ENCODE results near the gene NLRP6. TPM values are rescaled to one million over a fixed set of nuclear protein-coding genes. Genes with fewer than 3 reads are reported as not detected.
"Not testable (repeated sequence)": the region's sequence is repeated elsewhere in the genome, so short reads cannot be mapped to it uniquely, and the experiment has no call there.

NLRP6 gene
- total RNA-seq, 3 donors from 2014 or later (not counting 1 experiment from before 2014, with no cell fraction given) = 1.7 to 3.0 (median 2.3) TPM

- Histone ChIP-seq H3K4me1 (ENCODE audit: control insufficient read depth, insufficient read depth, low read length) (peaks cover 47% of the 10 kb centered on the region), H3K9me3 (ENCODE audit: control insufficient read depth, insufficient read depth, low read length) (no peaks in the 10 kb centered on the region), H3K4me3 (ENCODE audit: low read length) (peak overlapping the region; percentile 75), H3K27ac (ENCODE audit: low read length) (peak overlapping the region; percentile 72), H3K27me3 (ENCODE audit: control insufficient read depth, insufficient read depth, low read length) (no peaks in the 10 kb centered on the region), H3K36me3 (ENCODE audit: control insufficient read depth, insufficient read depth, low read length) (peaks cover 18% of the 10 kb centered on the region)
- no peaks in the 10 kb centered on the region for H3K9me3 Mint-ChIP-seq
- H3K27me3 Mint-ChIP-seq (ENCODE audit: low read depth in 2 of 2) = no peaks in the 10 kb centered on the region
- peaks cover 63 to 64% of the 10 kb centered on the region in 2 donors for H3K4me1 Mint-ChIP-seq
- no peak for TF ChIP-seq CTCF (IDR thresholded peaks at IDR 0.05)
- WGBS (ENCODE audit: insufficient coverage) = 48% methylated on average over 12 of the region's 14 CpGs
- H3K4me3 Mint-ChIP-seq = peak overlapping the region; percentile 97
- DNase-seq (peak in 1 of 2 donors; percentile 55), ATAC-seq (no peak)
- intact Hi-C loops (cut with micrococcal nuclease) = loop anchor here (2.0 kb wide), 2 partner anchors 15 to 43 kb away; no protein-coding TSS in a partner anchor
- H3K27ac Mint-ChIP-seq = peak overlapping the region; percentile 92 to 99
- no peaks in the 10 kb centered on the region for H3K36me3 Mint-ChIP-seq
These were observed 34.0 kb downstream of the NLRP6 start for GRCh38 chr11:312092-312816.

GRCh38 chr11:313304-313786 lies 35.1 kb downstream of the NLRP6 start:
- no peak for DNase-seq
- H3K4me1 Mint-ChIP-seq = peaks cover 61 to 63% of the 10 kb centered on the region in 2 donors

GRCh38 chr11:313787-314553 lies 35.8 kb downstream of the NLRP6 start, which contains the start of gene IFITM1:
IFITM1 (plus strand) TSS chr11:314040; CDS start chr11:314171, 131 bp downstream.
- Histone ChIP-seq H3K9me3 (ENCODE audit: control insufficient read depth, insufficient read depth, low read length) (no peaks in the 10 kb centered on the region), H3K27ac (ENCODE audit: low read length) (peak within 1 kb of the TSS; percentile 72), H3K4me1 (ENCODE audit: control insufficient read depth, insufficient read depth, low read length) (peaks cover 45% of the 10 kb centered on the region), H3K36me3 (ENCODE audit: control insufficient read depth, insufficient read depth, low read length) (peaks cover 18% of the 10 kb centered on the region), H3K4me3 (ENCODE audit: low read length) (peak within 1 kb of the TSS; percentile 75), H3K27me3 (ENCODE audit: control insufficient read depth, insufficient read depth, low read length) (no peaks in the 10 kb centered on the region)
- Mint-ChIP-seq H3K4me3 (peak within 1 kb of the TSS; percentile 97), H3K4me1 (peaks cover 55 to 57% of the 10 kb centered on the region in 2 donors), H3K27ac (peak within 1 kb of the TSS; percentile 92 to 99), H3K36me3 (no peaks in the 10 kb centered on the region), H3K9me3 (no peaks in the 10 kb centered on the region), H3K27me3 (ENCODE audit: low read depth in 2 of 2) (no peaks in the 10 kb centered on the region)
- intact Hi-C loops (cut with micrococcal nuclease) = loop anchor here (2.0 kb wide), 2 partner anchors 13 to 45 kb away; no protein-coding TSS in a partner anchor
- ATAC-seq = peak; percentile 24 to 59 (median 47)
- TF ChIP-seq CTCF (IDR thresholded peaks at IDR 0.05) = no peak
- under 1% methylated on average over 18 of the region's 18 CpGs for WGBS (ENCODE audit: insufficient coverage)
- peak in 1 of 2 donors; percentile 80 for DNase-seq

More at GRCh38 chr11:313304-313786, 35.1 kb downstream of the NLRP6 start:
- no peak for ATAC-seq
- Histone ChIP-seq H3K27me3 (ENCODE audit: control insufficient read depth, insufficient read depth, low read length) (no peaks in the 10 kb centered on the region), H3K36me3 (ENCODE audit: control insufficient read depth, insufficient read depth, low read length) (peaks cover 18% of the 10 kb centered on the region), H3K27ac (ENCODE audit: low read length) (peak overlapping the region; percentile 72), H3K4me3 (ENCODE audit: low read length) (peak overlapping the region; percentile 75), H3K4me1 (ENCODE audit: control insufficient read depth, insufficient read depth, low read length) (peaks cover 46% of the 10 kb centered on the region), H3K9me3 (ENCODE audit: control insufficient read depth, insufficient read depth, low read length) (no peaks in the 10 kb centered on the region)
- H3K27ac Mint-ChIP-seq = peak overlapping the region; percentile 92 to 99
- H3K4me3 Mint-ChIP-seq = peak overlapping the region; percentile 97
- no peak for TF ChIP-seq CTCF (IDR thresholded peaks at IDR 0.05)
- intact Hi-C loops (cut with micrococcal nuclease) = loop anchor here (2.0 kb wide), 2 partner anchors 13 to 45 kb away; no protein-coding TSS in a partner anchor
- H3K9me3 Mint-ChIP-seq = no peaks in the 10 kb centered on the region
- no peaks in the 10 kb centered on the region for H3K27me3 Mint-ChIP-seq (ENCODE audit: low read depth in 2 of 2)
- 33% methylated on average over 8 of the region's 8 CpGs for WGBS (ENCODE audit: insufficient coverage)
- H3K36me3 Mint-ChIP-seq = no peaks in the 10 kb centered on the region

- Mint-ChIP-seq H3K27ac (peak overlapping the region; percentile 92 to 99), H3K4me1 (peaks cover 52 to 55% of the 10 kb centered on the region in 2 donors), H3K4me3 (peak overlapping the region; percentile 97)
- H3K27ac ChIP-seq (ENCODE audit: low read length) = peak overlapping the region; percentile 72
- ATAC-seq; H3K9me3 ChIP-seq (ENCODE audit: control insufficient read depth, insufficient read depth, low read length); H3K27me3 Mint-ChIP-seq (ENCODE audit: low read depth in 2 of 2); H3K9me3 Mint-ChIP-seq; H3K36me3 Mint-ChIP-seq; intact Hi-C loops (cut with micrococcal nuclease); H3K27me3 ChIP-seq (ENCODE audit: control insufficient read depth, insufficient read depth, low read length); DNase-seq: not testable (repeated sequence)
- WGBS (ENCODE audit: insufficient coverage) = 21% methylated on average over 2 of the region's 6 CpGs
- H3K4me1 ChIP-seq (ENCODE audit: control insufficient read depth, insufficient read depth, low read length) = peaks cover 42% of the 10 kb centered on the region
- H3K36me3 ChIP-seq (ENCODE audit: control insufficient read depth, insufficient read depth, low read length) = peaks cover 18% of the 10 kb centered on the region
- peak overlapping the region; percentile 75 for H3K4me3 ChIP-seq (ENCODE audit: low read length)
These were observed 36.3 kb downstream of the NLRP6 start for GRCh38 chr11:314554-314875.
